ENCODE measurements around the gene HEBP2. TPM values are rescaled to one million over a fixed set of nuclear protein-coding genes. Genes with fewer than 3 reads are reported as not detected.

The HEBP2 gene
- total RNA-seq, 1 donor from 2014 or later, result 18.9 TPM

DNA sequence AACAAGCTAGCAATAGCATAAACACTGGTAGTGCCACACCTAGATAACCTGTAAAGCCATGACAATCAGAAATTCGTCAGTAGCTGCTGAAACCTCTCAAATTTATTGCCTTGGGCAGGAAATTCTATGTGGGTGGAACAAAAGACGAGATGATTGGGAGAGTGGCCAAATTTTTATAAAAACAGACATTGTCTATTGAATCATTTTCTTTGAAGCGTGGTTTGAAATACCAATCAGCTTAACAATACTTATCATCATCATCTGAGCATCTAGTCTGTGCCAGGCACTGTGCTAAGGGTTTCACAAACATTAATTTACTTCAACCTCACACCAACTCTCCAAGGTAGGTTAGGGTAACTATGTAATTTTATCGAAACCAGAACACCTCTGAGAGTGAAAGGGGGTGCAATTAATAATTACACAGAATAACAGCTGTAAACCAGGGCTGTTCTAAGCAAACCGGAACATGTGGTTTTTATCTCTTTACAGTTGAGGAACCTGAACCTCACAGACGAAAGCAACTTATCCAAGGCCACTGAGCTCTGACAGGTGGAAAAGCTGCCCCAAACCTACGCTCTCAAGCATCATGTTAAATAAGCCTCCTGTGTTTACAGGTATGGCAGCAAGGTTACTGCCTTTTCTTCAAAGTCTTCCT is 51.9 kb downstream of the HEBP2 start:
- no peaks in the 10 kb centered on the region for H3K27me3 Mint-ChIP-seq (ENCODE audit: insufficient read depth)
- intact Hi-C loops (cut with micrococcal nuclease), result loop anchor here (1.0 to 2.0 kb wide), 2 partner anchors 45 to 137 kb away; no protein-coding TSS in a partner anchor
- peak overlapping the region; percentile 27 for H3K27ac Mint-ChIP-seq
- H3K36me3 Mint-ChIP-seq (ENCODE audit: low read depth), result no peaks in the 10 kb centered on the region
- H3K4me1 Mint-ChIP-seq (ENCODE audit: low read depth), result peaks cover 22% of the 10 kb centered on the region
- no peaks in the 10 kb centered on the region for H3K9me3 Mint-ChIP-seq
- H3K4me3 Mint-ChIP-seq, result peak overlapping the region; percentile 38
- DNase-seq (ENCODE audit: low spot score), result no peak

DNA sequence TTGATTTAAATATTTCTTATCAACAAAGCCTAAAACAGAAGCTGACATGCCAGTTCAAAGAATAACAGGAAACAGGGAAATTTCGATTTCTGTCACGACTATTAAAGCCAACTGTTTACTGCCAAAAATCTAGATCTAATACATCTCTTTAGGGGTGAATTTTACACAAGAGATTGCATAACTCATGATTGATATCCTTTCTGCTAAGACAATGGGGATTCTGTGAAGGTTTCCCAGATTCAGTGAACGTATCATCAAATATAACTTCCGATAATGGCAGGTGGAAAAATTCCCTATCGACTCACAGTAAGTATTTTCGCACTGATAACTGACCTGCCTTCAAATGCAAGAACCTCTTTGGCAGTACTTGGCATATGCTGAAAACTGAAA is 52.4 kb downstream of the HEBP2 start:
- intact Hi-C loops (cut with micrococcal nuclease), result no loop called here

DNA sequence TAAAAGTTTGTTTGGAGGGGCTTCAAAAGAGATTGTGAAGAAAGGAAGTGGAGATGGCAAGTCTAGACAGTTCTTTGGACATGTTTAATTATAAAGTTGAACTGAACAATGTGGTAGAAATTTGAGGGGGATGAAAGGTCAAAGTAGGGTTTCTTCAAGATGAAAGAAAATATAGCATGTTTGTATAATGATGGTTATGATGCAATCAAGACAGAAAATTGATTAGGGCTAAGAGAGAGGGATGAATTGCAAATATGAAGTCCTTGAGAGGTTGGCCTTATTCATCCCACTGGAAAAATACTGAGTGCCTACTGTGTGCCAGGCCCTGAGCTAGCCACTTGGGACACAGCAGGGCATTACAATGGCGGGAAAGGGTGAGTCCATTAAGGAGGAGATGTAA is 57.6 kb downstream of the HEBP2 start:
- no peak overlapping the region for H3K27ac Mint-ChIP-seq
- intact Hi-C loops (cut with micrococcal nuclease), result no loop called here
- no peak for DNase-seq (ENCODE audit: low spot score)
- peaks cover 13% of the 10 kb centered on the region for H3K9me3 Mint-ChIP-seq
- H3K27me3 Mint-ChIP-seq (ENCODE audit: insufficient read depth), result no peaks in the 10 kb centered on the region
- H3K4me1 Mint-ChIP-seq (ENCODE audit: low read depth), result peaks cover 5% of the 10 kb centered on the region
- no peak overlapping the region for H3K4me3 Mint-ChIP-seq
- no peaks in the 10 kb centered on the region for H3K36me3 Mint-ChIP-seq (ENCODE audit: low read depth)

More for the DNA sequence above, 52.4 kb downstream of the HEBP2 start:
- peak overlapping the region; percentile 27 for H3K27ac Mint-ChIP-seq
- no peak for DNase-seq (ENCODE audit: low spot score)
- H3K4me3 Mint-ChIP-seq, result peak overlapping the region; percentile 38
- peaks cover 3% of the 10 kb centered on the region for H3K9me3 Mint-ChIP-seq
- H3K4me1 Mint-ChIP-seq (ENCODE audit: low read depth), result peaks cover 22% of the 10 kb centered on the region
- H3K36me3 Mint-ChIP-seq (ENCODE audit: low read depth), result no peaks in the 10 kb centered on the region
- no peaks in the 10 kb centered on the region for H3K27me3 Mint-ChIP-seq (ENCODE audit: insufficient read depth)

DNA sequence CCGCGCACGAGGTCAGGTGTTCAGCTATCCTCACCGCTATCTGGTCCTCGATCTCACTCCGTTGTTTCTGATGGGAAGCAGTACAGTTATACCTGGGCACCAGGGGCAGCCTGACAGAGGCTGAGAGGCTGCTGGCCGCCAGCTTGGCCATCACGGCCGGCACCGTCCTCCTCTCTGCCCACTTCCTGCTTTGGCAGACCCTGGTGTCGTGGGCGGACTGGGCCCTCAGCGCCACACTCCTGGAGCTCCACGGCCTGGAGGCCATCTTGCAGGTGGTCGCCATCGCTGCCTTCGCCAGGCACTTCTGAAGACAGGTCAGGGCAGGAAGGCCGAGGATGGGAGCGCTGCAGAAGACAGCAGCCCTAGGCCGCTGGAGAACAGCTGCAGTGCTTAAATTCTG is 60.1 kb downstream of the HEBP2 start:
- H3K27me3 Mint-ChIP-seq (ENCODE audit: insufficient read depth), result no peaks in the 10 kb centered on the region
- H3K36me3 Mint-ChIP-seq (ENCODE audit: low read depth), result no peaks in the 10 kb centered on the region
- peaks cover 13% of the 10 kb centered on the region for H3K9me3 Mint-ChIP-seq
- H3K4me3 Mint-ChIP-seq, result no peak overlapping the region
- H3K4me1 Mint-ChIP-seq (ENCODE audit: low read depth), result peaks cover 5% of the 10 kb centered on the region
- H3K27ac Mint-ChIP-seq, result no peak overlapping the region
- no peak for DNase-seq (ENCODE audit: low spot score)
- intact Hi-C loops (cut with micrococcal nuclease), result no loop called here

DNA sequence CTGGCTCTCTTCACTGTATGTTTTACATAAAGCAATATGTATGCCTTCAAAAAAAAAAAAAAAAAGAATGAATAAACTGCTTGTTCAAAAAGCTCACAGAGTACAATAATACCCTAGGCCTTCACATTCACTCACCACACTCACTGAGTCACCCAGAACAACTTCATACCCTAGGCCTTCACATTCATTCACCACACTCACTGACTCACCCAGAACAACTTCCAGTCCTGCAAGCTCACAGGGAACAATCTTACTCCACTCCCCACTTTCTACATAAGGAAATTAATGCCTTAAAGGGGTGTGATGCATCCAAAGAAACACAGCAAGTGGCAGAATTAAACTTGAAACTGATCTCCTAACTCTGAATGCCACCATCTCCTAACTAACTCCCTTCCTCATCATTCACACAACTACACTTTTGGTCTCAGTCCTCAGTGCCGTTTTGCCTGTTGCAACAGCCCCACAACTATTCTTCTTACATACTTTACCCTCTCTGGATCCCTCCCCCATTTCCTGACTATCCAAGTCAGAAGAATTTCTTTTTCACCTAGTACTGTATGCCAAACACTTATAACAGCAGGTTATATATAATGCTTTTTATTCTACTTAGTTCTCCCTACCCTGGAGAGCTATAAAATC is 61.1 kb downstream of the HEBP2 start:
- intact Hi-C loops (cut with micrococcal nuclease), result no loop called here
- no peaks in the 10 kb centered on the region for H3K27me3 Mint-ChIP-seq (ENCODE audit: insufficient read depth)
- DNase-seq (ENCODE audit: low spot score), result no peak
- no peaks in the 10 kb centered on the region for H3K36me3 Mint-ChIP-seq (ENCODE audit: low read depth)
- H3K9me3 Mint-ChIP-seq, result peaks cover 13% of the 10 kb centered on the region
- peaks cover 5% of the 10 kb centered on the region for H3K4me1 Mint-ChIP-seq (ENCODE audit: low read depth)
- no peak overlapping the region for H3K4me3 Mint-ChIP-seq
- H3K27ac Mint-ChIP-seq, result peak overlapping the region; percentile 0

DNA sequence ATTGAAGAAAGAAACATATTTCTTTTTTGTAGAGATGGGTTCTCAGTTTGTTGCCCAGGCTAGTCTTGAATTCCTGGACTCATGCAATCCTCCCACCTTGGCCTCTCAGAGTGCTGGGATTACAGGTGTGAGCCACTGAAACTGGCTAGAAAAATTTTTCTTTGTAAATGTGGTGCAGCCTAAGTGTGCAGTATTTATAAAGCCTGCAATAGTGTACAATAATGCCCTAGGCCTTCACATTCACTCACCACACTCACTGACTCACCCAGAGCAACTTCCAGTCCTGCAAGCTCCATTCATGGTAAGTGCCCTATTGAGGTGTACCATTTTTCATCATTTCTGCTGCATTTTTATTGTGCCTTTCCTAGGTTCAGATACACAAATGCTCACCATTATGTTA is 63.9 kb downstream of the HEBP2 start:
- H3K4me1 Mint-ChIP-seq (ENCODE audit: low read depth), result peaks cover 5% of the 10 kb centered on the region
- peaks cover 3% of the 10 kb centered on the region for H3K27me3 Mint-ChIP-seq (ENCODE audit: insufficient read depth)
- DNase-seq (ENCODE audit: low spot score), result no peak
- intact Hi-C loops (cut with micrococcal nuclease), result no loop called here
- no peaks in the 10 kb centered on the region for H3K36me3 Mint-ChIP-seq (ENCODE audit: low read depth)
- no peaks in the 10 kb centered on the region for H3K9me3 Mint-ChIP-seq
- no peak overlapping the region for H3K27ac Mint-ChIP-seq
- no peak overlapping the region for H3K4me3 Mint-ChIP-seq

DNA sequence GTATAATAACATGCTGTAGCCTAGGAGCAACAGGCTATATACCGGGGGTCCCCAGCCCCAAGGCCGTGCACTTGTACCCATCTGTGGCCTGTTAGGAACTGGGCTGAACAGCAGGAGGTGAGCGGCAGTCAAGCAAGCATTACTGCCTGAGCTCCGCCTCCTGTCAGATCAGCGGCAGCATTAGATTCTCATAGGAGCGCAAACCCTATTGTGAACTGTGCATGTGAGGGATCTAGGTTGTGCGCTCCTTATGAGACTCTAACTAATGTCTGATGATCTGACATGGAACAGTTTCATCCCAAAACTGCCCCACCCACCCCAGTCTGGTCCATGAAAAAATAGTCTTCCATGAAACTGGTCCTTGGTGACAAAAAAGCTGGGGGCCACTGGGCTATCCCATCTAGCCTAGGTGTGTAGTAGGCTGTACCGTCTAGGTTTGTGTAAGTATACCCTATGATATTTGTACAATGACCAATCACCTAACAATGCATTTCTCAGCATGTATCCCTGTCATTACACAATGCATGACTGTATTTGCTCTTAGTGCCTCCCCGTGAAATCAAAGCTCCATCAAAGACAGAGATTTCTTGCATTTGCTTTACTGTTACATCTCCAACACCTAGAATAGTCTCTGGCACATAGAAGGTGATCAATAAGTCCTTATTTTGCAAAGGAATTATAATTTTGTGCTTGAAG is 64.4 kb downstream of the HEBP2 start:
- DNase-seq (ENCODE audit: low spot score), result no peak
- peaks cover 3% of the 10 kb centered on the region for H3K27me3 Mint-ChIP-seq (ENCODE audit: insufficient read depth)
- no peaks in the 10 kb centered on the region for H3K9me3 Mint-ChIP-seq
- intact Hi-C loops (cut with micrococcal nuclease), result no loop called here
- H3K4me3 Mint-ChIP-seq, result no peak overlapping the region
- H3K36me3 Mint-ChIP-seq (ENCODE audit: low read depth), result no peaks in the 10 kb centered on the region
- peaks cover 5% of the 10 kb centered on the region for H3K4me1 Mint-ChIP-seq (ENCODE audit: low read depth)
- H3K27ac Mint-ChIP-seq, result no peak overlapping the region

Other genes starting within 250 kb of the HEBP2 start
- 0.22 and 0.29 TPM in 2 replicates for gene ARFGEF3, start 242.3 kb upstream of the HEBP2 start, total RNA-seq
- gene PBOV1, start 185.7 kb upstream of the HEBP2 start, total RNA-seq, result not detected in 2 replicates
- gene SMIM28, start 26.3 kb upstream of the HEBP2 start, total RNA-seq, result not detected in 2 replicates
- 0.49 and 0.86 TPM in 2 replicates for gene NHSL1, start 95.3 kb downstream of the HEBP2 start, total RNA-seq